K562 (cell line): Measurements from ENCODE around the gene CRYGB. TPM values are rescaled to one million over a fixed set of nuclear protein-coding genes. Genes with fewer than 3 reads are reported as not detected.

Experiments
- ATAC-seq: fragments of 200-7000 bp; cut with Tn5 transposase; 3 replicates; pipeline ENCODE4 v1.9.1; 2020; ENCODE audit warnings: moderate library complexity
- BruUV-seq: library from RNA; stranded (reverse); fragments of 400-500 nt; replicated peaks from 2 replicates; lab custom pipeline; 2021; lab: Mats Ljungman, UMichigan
- CTCF ChIA-PET: fragments of 300-600 bp; formaldehyde crosslinking; extraction: SDS; loops from one replicate; lab custom pipeline; 2021; ENCODE audit warnings: low intra/inter-chr PET ratio; lab: Yijun Ruan, JAX
- POLR2A ChIA-PET: fragments of 300-600, 350-650 bp; sonication (Branson Sonifier 250); formaldehyde crosslinking; extraction: SDS; loops from one replicate; lab custom pipeline; 2021; ENCODE audit warnings: antibody characterized with exemption, inconsistent platforms; lab: Yijun Ruan, JAX
- DNase-seq, 4 experiments: peaks; one replicate each; pipeline versions ENCODE4 v3.0.0 to v3.0.0-alpha.2; 2011 to 2018; ENCODE audit warnings: low spot score in 3 of 4, mixed read lengths in 3 of 4; ENCODE audit errors: extremely low read depth in 1 of 4
- FAIRE-seq: peaks from 2 replicates; lab custom pipeline; 2011; peaks lifted over from hg19 to GRCh38; lab: Jason Lieb, UNC
- H2AFZ ChIP-seq: 2 replicates; pipeline ENCODE4 v1.6.0; 2011; ENCODE audit warnings: low read depth, low read length, control low read depth, inconsistent platforms
- H3K27ac ChIP-seq: fragments of 200-600 bp; 3 replicates; pipeline ENCODE4 v1.8.0; 2011; ENCODE audit warnings: low read depth, mild to moderate bottlenecking, control low read depth, inconsistent platforms, low read length, moderate library complexity, mixed read lengths; ENCODE audit errors: extremely low read depth
- H3K27me3 ChIP-seq, 2 experiments: fragments of 300-600 bp in 1 of 2; 2 replicates in 1 of 2; 3 replicates in 1 of 2; pipeline versions ENCODE4 v1.6.0 to v1.8.0; 2011; ENCODE audit warnings: inconsistent platforms in 2 of 2, low read length in 2 of 2, mild to moderate bottlenecking in 1 of 2, mixed read lengths in 1 of 2, moderate library complexity in 1 of 2; ENCODE audit not compliant: control insufficient read depth in 2 of 2, insufficient read depth in 2 of 2
- H3K36me3 ChIP-seq: fragments of 300-600 bp; 3 replicates; pipeline ENCODE4 v1.8.0; 2011; ENCODE audit warnings: mild to moderate bottlenecking, low read length, inconsistent platforms; ENCODE audit not compliant: control insufficient read depth, insufficient read depth
- H3K4me1 ChIP-seq, 2 experiments: fragments of 200-600 bp in 1 of 2; replicated peaks in 1 of 2; 2 replicates in 1 of 2; 3 replicates in 1 of 2; pipeline versions ENCODE4 v1.5.1 to v1.8.0; 2011; ENCODE audit warnings: inconsistent platforms in 2 of 2, low read length in 2 of 2, mild to moderate bottlenecking in 1 of 2, mixed read lengths in 1 of 2, moderate library complexity in 1 of 2; ENCODE audit not compliant: control insufficient read depth in 2 of 2, insufficient read depth in 2 of 2
- H3K4me2 ChIP-seq: 2 replicates; pipeline ENCODE4 v1.6.1; 2011; ENCODE audit warnings: low read length, control low read depth, inconsistent platforms, mixed read lengths; ENCODE audit not compliant: insufficient read depth
- H3K4me3 ChIP-seq: fragments of 200-600 bp; sonication (generic), shearing (Covaris generic); 2 replicates; pipeline ENCODE4 v1.5.1; 2016; ENCODE audit warnings: control low read depth, inconsistent platforms
- H3K79me2 ChIP-seq: fragments of 200-600 bp; 3 replicates; pipeline ENCODE4 v1.8.0; 2011; ENCODE audit warnings: low read length, inconsistent platforms; ENCODE audit not compliant: control insufficient read depth, insufficient read depth
- H3K9ac ChIP-seq, 2 experiments: 2 replicates each; pipeline versions ENCODE4 v1.6.0 to v1.6.1; 2011; ENCODE audit warnings: low read depth in 2 of 2, low read length in 2 of 2, control low read depth in 1 of 2, inconsistent platforms in 1 of 2, mild to moderate bottlenecking in 1 of 2, mixed read lengths in 1 of 2; ENCODE audit not compliant: insufficient read depth in 1 of 2
- H3K9me1 ChIP-seq: one replicate; pipeline ENCODE4 v1.6.0; 2011; ENCODE audit warnings: inconsistent platforms, mild to moderate bottlenecking, low read length, moderate library complexity; ENCODE audit not compliant: control insufficient read depth, insufficient read depth
- H3K9me3 ChIP-seq: replicated peaks from 2 replicates; pipeline ENCODE4 v1.5.1; 2011; ENCODE audit warnings: low read depth, low read length, inconsistent platforms; ENCODE audit not compliant: control insufficient read depth, insufficient read depth
- H4K20me1 ChIP-seq: replicated peaks from 2 replicates; pipeline ENCODE4 v1.6.1; 2011; ENCODE audit warnings: low read length, inconsistent platforms, mixed read lengths; ENCODE audit not compliant: control insufficient read depth, insufficient read depth
- GATAD2A ChIP-seq: fragments of 450-650 bp; IDR thresholded peaks from 2 replicates; pipeline ENCODE4 v1.6.1; 2017
- MCM3 ChIP-seq: fragments of 450-650 bp; IDR thresholded peaks from 2 replicates; pipeline ENCODE4 v1.6.1; 2016
- MLX ChIP-seq, 2 experiments: fragments of 450-650 bp in 1 of 2; sonication (generic) in 1 of 2; formaldehyde crosslinking; conservative IDR thresholded peaks; 2 replicates each; pipeline versions ENCODE4 v1.4.0 to v1.8.1; 2020 to 2022; ENCODE audit warnings: mild to moderate bottlenecking in 1 of 2, missing genetic modification reagents in 1 of 2
- NFIX ChIP-seq: fragments of 250-450 bp; sonication (Bioruptor Pico); IDR thresholded peaks from 2 replicates; pipeline ENCODE4 v1.4.0; 2020; ENCODE audit warnings: low read depth, mild to moderate bottlenecking, moderate library complexity
- PCBP2 ChIP-seq: fragments of 200-400 bp; formaldehyde crosslinking; IDR thresholded peaks from 2 replicates; pipeline ENCODE4 v1.6.1; 2018; ENCODE audit warnings: low read length, low read depth, mild to moderate bottlenecking, moderate library complexity; ENCODE audit not compliant: poor library complexity, severe bottlenecking
- TCF15 ChIP-seq: fragments of 250-450 bp; sonication (Bioruptor Pico); IDR thresholded peaks from 2 replicates; pipeline ENCODE4 v1.8.0; 2022; ENCODE audit warnings: moderate library complexity, mild to moderate bottlenecking, inconsistent platforms
- ZKSCAN3 ChIP-seq: fragments of 250-450 bp; sonication (Bioruptor Pico); IDR thresholded peaks from 2 replicates; pipeline ENCODE4 v1.4.0; 2020
- WGBS: fragments of 100-300 bp; shearing (Covaris generic); methylation state at CpG from one replicate; pipeline ENCODE4 v1.1.6; 2016; ENCODE audit warnings: low coverage, mixed read lengths; ENCODE audit not compliant: insufficient coverage; ENCODE audit errors: missing lambda C conversion rate; 5-methylcytosine and 5-hydroxymethylcytosine counted together
- in situ Hi-C: fragments of 300-500 bp; cut with MboI; formaldehyde crosslinking; loops from 4 replicates; pipeline ENCODE4 v1.15.0; 2018; ENCODE audit warnings: inconsistent platforms, mixed read lengths
- intact Hi-C: fragments of 100-400 bp; cut with micrococcal nuclease; formaldehyde crosslinking; loops from 2 replicates; pipeline ENCODE4 v1.14.2; 2022
- polyA plus RNA-seq, 8 experiments: library from polyadenylated mRNA; depleted of rRNA in 4 of 8; stranded (reverse) in 5 of 8; unstranded in 3 of 8; fragments of >200 nt; fragmentation: Nextera tagmentation in 2 of 8; fragmentation: Illumina TruSeq in 1 of 8; extraction: Ambion mirVana in 2 of 8; extraction: Trizol in 1 of 8; gene quantifications; 2 replicates each; pipeline versions ENCODE4 v1.2.1 to v1.2.3, GENCODE V29; 2011 to 2014; ENCODE audit warnings: inconsistent platforms in 1 of 8, missing spikeins in 1 of 8
- total RNA-seq, 7 experiments: library from RNA; depleted of rRNA in 6 of 7; stranded (reverse); fragments of >200 nt in 6 of 7; fragmentation: Illumina TruSeq in 2 of 7; extraction: Trizol in 2 of 7; gene quantifications; 2 replicates each; pipeline versions ENCODE4 v1.2.1 to v1.2.3, GENCODE V29; 2011 to 2021; ENCODE audit warnings: low replicate concordance in 1 of 7
- TF ChIP-seq, protein P1 (sequence below): sonication (generic); formaldehyde crosslinking; IDR thresholded peaks from 2 replicates; pipeline ENCODE4 v1.8.0; 2023; ENCODE audit warnings: mild to moderate bottlenecking, missing genetic modification reagents
- TF ChIP-seq, protein P2 (sequence below), 2 experiments: IDR thresholded peaks; 2 replicates each; pipeline ENCODE4 v1.6.1; 2012; ENCODE audit warnings: improper control_type of control experiment in 2 of 2, low read depth in 2 of 2, low read length in 2 of 2, borderline replicate concordance in 1 of 2

The CRYGB gene
- total and polyA plus RNA-seq, 9 of the 15 experiments (the other 6 are each of a cell fraction or from before 2014, with no cell fraction given), result not detected

DNA sequence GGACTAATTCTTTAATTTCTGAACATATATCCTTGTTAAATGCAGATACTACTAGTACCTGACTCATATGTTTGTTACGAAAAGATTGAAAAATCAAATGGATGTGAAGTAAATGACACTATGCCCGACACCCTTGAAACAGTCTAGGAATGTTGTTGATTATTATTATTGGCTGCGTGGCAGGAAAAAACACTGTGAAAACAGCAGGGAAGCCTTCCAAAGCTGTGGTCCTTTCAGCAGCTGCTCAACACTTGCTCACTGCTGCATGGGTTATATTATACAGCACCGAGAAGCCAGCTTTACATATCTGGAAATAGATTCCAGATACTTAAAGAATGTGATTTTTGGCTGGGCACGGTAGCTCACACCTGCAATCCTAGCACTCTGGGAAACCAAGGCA is 48.2 kb downstream of the CRYGB start:
- BruUV-seq, result no TSS peak
- 0 out of 5 replicates have a peak, but pooled peaks cover 0 to 6% of the 10 kb centered on the region in 2 experiments for H3K27me3 ChIP-seq
- intact Hi-C loops (no loop called here), in situ Hi-C loops (no loop called here)
- 3% methylated on average over 5 of the region's 5 CpGs for WGBS
- H3K36me3 ChIP-seq, result no peaks in the 10 kb centered on the region
- FAIRE-seq, result no peak
- H3K9ac ChIP-seq, result no peak overlapping the region
- no peak overlapping the region for H3K4me2 ChIP-seq
- DNase-seq, result no peak
- POLR2A ChIA-PET, result no interaction called here
- no peaks in the 10 kb centered on the region for H3K79me2 ChIP-seq
- H2AFZ ChIP-seq, result no peak overlapping the region
- H3K27ac ChIP-seq, result no peak overlapping the region
- no peaks in the 10 kb centered on the region for H3K4me1 ChIP-seq
- no peaks in the 10 kb centered on the region for H4K20me1 ChIP-seq
- no peaks in the 10 kb centered on the region for H3K9me1 ChIP-seq
- no peaks in the 10 kb centered on the region for H3K9me3 ChIP-seq
- H3K4me3 ChIP-seq, result no peak overlapping the region
- ATAC-seq, result no peak
- CTCF ChIA-PET, result no interaction called here
- TF ChIP-seq MCM3 (no peak), TCF15 (CRISPR knock-in tag) (no peak), ZKSCAN3 (CRISPR knock-in tag) (no peak), NFIX (CRISPR knock-in tag) (no peak), GATAD2A (no peak), MLX (CRISPR knock-in tag; conservative IDR thresholded peaks at IDR 0.05) (no peak), PCBP2 (no peak)
- TF ChIP-seq, protein P1, sequence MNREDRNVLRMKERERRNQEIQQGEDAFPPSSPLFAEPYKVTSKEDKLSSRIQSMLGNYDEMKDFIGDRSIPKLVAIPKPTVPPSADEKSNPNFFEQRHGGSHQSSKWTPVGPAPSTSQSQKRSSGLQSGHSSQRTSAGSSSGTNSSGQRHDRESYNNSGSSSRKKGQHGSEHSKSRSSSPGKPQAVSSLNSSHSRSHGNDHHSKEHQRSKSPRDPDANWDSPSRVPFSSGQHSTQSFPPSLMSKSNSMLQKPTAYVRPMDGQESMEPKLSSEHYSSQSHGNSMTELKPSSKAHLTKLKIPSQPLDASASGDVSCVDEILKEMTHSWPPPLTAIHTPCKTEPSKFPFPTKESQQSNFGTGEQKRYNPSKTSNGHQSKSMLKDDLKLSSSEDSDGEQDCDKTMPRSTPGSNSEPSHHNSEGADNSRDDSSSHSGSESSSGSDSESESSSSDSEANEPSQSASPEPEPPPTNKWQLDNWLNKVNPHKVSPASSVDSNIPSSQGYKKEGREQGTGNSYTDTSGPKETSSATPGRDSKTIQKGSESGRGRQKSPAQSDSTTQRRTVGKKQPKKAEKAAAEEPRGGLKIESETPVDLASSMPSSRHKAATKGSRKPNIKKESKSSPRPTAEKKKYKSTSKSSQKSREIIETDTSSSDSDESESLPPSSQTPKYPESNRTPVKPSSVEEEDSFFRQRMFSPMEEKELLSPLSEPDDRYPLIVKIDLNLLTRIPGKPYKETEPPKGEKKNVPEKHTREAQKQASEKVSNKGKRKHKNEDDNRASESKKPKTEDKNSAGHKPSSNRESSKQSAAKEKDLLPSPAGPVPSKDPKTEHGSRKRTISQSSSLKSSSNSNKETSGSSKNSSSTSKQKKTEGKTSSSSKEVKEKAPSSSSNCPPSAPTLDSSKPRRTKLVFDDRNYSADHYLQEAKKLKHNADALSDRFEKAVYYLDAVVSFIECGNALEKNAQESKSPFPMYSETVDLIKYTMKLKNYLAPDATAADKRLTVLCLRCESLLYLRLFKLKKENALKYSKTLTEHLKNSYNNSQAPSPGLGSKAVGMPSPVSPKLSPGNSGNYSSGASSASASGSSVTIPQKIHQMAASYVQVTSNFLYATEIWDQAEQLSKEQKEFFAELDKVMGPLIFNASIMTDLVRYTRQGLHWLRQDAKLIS (CRISPR knock-in tag), result no peak
- TF ChIP-seq, protein P2, sequence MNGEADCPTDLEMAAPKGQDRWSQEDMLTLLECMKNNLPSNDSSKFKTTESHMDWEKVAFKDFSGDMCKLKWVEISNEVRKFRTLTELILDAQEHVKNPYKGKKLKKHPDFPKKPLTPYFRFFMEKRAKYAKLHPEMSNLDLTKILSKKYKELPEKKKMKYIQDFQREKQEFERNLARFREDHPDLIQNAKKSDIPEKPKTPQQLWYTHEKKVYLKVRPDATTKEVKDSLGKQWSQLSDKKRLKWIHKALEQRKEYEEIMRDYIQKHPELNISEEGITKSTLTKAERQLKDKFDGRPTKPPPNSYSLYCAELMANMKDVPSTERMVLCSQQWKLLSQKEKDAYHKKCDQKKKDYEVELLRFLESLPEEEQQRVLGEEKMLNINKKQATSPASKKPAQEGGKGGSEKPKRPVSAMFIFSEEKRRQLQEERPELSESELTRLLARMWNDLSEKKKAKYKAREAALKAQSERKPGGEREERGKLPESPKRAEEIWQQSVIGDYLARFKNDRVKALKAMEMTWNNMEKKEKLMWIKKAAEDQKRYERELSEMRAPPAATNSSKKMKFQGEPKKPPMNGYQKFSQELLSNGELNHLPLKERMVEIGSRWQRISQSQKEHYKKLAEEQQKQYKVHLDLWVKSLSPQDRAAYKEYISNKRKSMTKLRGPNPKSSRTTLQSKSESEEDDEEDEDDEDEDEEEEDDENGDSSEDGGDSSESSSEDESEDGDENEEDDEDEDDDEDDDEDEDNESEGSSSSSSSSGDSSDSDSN (IDR thresholded peaks at IDR 0.05; ENCODE audit: borderline replicate concordance in 1 of 2, low read depth in 2 of 2, low read length in 2 of 2), result no peak
